Measurements from ENCODE around the gene PCDH20.

DNA sequence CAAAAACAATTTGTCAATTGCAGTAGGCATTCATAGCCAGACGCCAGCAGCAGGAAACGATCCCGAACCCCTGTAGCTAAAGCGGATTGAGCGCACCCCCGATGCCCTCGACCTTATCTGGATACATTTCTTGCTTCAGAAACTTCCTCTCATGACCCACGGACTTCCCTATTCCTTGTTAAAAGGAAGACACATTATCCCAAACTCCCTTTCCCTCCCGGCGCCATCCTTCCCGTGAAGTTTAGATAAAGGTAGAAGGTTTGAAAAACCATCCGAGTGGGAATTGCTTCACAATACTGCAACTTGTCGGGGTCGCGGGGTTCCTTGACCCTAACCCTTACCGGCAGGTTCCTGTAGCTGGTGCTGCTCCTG is 977 bp downstream of the PCDH20 start:
- TF ChIP-seq, protein P1, sequence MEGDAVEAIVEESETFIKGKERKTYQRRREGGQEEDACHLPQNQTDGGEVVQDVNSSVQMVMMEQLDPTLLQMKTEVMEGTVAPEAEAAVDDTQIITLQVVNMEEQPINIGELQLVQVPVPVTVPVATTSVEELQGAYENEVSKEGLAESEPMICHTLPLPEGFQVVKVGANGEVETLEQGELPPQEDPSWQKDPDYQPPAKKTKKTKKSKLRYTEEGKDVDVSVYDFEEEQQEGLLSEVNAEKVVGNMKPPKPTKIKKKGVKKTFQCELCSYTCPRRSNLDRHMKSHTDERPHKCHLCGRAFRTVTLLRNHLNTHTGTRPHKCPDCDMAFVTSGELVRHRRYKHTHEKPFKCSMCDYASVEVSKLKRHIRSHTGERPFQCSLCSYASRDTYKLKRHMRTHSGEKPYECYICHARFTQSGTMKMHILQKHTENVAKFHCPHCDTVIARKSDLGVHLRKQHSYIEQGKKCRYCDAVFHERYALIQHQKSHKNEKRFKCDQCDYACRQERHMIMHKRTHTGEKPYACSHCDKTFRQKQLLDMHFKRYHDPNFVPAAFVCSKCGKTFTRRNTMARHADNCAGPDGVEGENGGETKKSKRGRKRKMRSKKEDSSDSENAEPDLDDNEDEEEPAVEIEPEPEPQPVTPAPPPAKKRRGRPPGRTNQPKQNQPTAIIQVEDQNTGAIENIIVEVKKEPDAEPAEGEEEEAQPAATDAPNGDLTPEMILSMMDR (IDR thresholded peaks at IDR 0.05; ENCODE audit: insufficient read depth, low read length, poor library complexity, severe bottlenecking), result no peak
- TF ChIP-seq EZH2phosphoT487 (conservative IDR thresholded peaks at IDR 0.05; ENCODE audit: low read length), result no peak
